Astrocyte of the spinal cord (primary cell): ENCODE measurements around the gene PAPPA.

Source experiments
- DNase-seq: peaks from one replicate; pipeline ENCODE4 v3.0.0; 2011; ENCODE audit warnings: low read depth, low spot score
- H3K4me3 ChIP-seq: 2 replicates; pipeline ENCODE4 v1.5.1; 2011; ENCODE audit warnings: low read depth, mild to moderate bottlenecking, low read length, moderate library complexity
- in situ Hi-C: cut with HindIII; loops from 2 replicates; pipeline ENCODE4 v1.10.0; 2017; ENCODE audit warnings: low sequenced_read_pairs
- TF ChIP-seq, protein P1 (sequence below): IDR thresholded peaks from 2 replicates; pipeline ENCODE4 v1.5.1; 2012; ENCODE audit warnings: low read depth, mild to moderate bottlenecking, low read length, inconsistent platforms

The PAPPA gene

DNA sequence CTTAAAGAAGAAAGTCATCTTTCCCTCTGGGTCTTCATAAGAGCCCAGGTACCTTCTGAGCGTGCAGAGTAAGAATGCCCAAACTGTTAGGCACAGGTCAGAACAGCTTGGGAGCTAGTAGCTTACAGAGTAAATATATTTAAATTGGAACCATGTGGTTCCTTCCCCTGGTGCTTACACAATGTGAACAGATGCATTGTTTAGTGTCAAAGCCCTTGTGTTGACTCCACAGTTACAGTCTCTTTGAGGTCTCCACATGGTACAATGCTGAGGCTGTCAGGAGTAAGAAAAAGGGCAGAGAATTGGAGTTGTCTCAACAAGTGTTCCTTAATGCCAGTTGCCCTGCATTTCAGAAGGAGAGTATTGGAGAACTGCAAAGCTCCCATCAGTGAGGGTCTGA, 188.5 kb downstream of the PAPPA start:
- TF ChIP-seq, protein P1, sequence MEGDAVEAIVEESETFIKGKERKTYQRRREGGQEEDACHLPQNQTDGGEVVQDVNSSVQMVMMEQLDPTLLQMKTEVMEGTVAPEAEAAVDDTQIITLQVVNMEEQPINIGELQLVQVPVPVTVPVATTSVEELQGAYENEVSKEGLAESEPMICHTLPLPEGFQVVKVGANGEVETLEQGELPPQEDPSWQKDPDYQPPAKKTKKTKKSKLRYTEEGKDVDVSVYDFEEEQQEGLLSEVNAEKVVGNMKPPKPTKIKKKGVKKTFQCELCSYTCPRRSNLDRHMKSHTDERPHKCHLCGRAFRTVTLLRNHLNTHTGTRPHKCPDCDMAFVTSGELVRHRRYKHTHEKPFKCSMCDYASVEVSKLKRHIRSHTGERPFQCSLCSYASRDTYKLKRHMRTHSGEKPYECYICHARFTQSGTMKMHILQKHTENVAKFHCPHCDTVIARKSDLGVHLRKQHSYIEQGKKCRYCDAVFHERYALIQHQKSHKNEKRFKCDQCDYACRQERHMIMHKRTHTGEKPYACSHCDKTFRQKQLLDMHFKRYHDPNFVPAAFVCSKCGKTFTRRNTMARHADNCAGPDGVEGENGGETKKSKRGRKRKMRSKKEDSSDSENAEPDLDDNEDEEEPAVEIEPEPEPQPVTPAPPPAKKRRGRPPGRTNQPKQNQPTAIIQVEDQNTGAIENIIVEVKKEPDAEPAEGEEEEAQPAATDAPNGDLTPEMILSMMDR: no peak
- DNase-seq: no peak
- H3K4me3 ChIP-seq: no peak overlapping the region
- in situ Hi-C loops: no loop called here

DNA sequence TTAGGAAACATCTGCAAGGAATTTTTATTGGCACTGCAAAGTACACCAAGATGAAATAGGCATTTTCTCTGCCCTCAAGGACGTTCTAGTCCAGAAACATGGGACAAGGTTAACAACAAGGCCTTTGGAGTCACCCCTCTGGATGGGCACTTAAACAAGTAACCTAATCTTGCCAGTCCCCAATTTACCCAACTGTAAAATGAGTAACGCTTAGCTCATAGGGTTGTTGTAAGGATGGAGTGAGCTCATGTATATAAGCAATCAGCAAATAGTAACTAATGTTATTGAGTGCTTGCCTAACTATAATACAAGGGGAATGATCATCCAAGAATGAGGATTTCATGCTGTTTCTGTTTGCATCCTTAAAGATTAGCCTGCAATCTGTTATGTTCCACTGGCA, 189.3 kb downstream of the PAPPA start:
- H3K4me3 ChIP-seq: no peak overlapping the region
- TF ChIP-seq, protein P1: no peak
- in situ Hi-C loops: no loop called here
- DNase-seq: no peak

DNA sequence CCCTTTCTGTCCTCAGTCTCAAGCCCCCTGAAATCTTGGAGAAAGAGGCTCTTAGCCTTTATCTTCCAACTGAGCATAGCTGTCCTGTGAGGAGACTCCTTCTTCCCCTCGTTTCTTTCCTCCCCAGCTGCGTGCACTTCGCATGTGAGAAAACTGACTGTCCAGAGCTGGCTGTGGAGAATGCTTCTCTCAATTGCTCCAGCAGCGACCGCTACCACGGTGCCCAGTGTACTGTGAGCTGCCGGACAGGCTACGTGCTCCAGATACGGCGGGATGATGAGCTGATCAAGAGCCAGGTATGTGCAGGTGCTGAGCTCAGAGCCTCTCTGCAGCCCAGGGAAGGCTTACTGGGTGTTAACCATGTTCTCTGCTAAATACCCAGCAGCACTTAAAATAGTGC, 190.8 kb downstream of the PAPPA start:
- H3K4me3 ChIP-seq: no peak overlapping the region
- TF ChIP-seq, protein P1: no peak
- DNase-seq: no peak
- in situ Hi-C loops: no loop called here

DNA sequence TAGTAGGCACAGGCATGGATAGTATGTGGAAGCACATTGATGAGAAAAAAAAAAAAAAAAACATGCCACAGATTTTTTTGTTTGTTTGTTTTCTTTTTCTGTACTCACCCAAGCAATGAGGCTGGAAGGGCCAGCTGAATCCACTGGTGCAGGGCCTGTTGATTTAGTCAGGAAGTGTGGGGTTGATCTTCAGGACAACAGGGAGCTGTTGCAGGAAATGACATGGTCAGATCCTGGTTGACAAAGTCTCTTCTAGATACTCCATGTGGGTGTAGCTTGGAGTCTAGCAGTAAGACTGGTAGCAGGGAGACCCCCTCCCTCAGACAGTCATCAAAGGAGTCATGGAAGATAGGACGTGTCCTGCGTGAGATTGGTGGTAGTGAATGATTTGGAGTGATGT, 191.8 kb downstream of the PAPPA start:
- in situ Hi-C loops: no loop called here
- no peak overlapping the region for H3K4me3 ChIP-seq
- no peak for DNase-seq
- TF ChIP-seq, protein P1: no peak

DNA sequence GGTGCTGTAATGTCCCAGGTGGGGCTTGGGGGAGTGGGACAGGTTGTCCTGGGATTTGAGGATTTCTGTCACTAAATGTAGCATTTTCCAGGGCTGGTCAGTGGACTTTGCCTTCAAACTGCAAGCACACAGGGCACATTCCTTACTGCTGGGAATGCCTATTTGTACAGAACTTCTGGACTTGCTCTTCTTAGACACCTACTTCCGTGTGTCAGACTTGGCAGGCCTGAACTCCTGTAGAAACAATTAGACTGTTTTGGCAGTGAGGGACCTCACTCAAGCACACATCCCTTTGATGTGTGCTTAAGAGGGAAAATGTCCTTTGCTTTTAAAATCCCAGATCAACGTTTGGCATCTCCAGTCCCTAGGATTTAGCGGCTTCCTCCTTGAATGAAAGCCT, 192.2 kb downstream of the PAPPA start:
- TF ChIP-seq, protein P1: no peak
- H3K4me3 ChIP-seq: no peak overlapping the region
- in situ Hi-C loops: no loop called here
- no peak for DNase-seq

DNA sequence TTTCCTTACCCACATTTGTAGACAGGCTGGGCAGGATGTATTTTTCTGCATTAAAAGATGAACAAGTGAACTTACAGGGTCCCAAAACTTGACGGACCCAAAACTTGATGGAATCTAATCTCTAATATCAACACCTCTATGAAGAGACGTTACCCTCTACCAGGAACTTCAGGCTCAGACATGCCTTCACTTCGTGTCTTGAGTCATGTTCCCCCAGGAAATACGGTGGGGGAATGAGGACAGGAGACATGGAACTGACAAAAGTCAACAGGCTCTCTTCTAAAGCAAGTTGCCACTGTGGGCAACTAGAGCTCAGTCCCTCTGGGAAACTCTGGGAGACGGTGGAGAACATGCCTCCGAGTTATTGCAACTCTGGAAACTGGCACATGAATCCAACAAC, 196.1 kb downstream of the PAPPA start:
- H3K4me3 ChIP-seq: no peak overlapping the region
- DNase-seq: no peak
- in situ Hi-C loops: no loop called here
- TF ChIP-seq, protein P1: no peak

DNA sequence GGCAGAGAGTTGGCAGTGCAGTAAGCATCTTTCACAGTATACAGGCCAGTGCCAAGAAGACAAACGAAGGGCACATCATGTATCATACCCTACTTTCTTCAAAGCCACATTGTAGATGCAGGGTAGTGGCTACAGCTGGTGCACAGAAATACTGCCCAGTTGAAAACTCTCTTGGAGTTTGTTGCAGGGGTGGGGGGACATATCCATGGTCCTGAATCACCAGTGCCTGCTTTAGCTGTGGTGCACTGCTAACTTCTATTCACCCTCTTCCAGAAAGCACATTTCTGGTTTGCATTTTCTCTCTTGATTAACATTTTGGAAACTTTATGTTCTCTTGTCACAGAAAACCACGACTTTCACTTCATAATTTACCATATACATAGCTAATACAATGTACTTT, 196.6 kb downstream of the PAPPA start:
- no peak for DNase-seq
- no peak overlapping the region for H3K4me3 ChIP-seq
- TF ChIP-seq, protein P1: no peak
- in situ Hi-C loops: no loop called here
